Fibroblast of gingiva (primary cell): Measurements from ENCODE around the gene CASP4.
"Not testable (repeated sequence)": the region's sequence is repeated elsewhere in the genome, so short reads cannot be mapped to it uniquely, and the experiment has no call there.

Source experiments
- DNase-seq: peaks from one replicate; pipeline ENCODE4 v3.0.0-alpha.2; 2011; ENCODE audit warnings: low read depth

The CASP4 gene

GRCh38 chr11:104968355-104968855 lies at the start of gene CASP4:
Gene CASP4, minus strand, starts transcription at chr11:104968574. Its CDS starts 49 bp downstream, at chr11:104968525.
- peak; percentile 85 for DNase-seq

DNA sequence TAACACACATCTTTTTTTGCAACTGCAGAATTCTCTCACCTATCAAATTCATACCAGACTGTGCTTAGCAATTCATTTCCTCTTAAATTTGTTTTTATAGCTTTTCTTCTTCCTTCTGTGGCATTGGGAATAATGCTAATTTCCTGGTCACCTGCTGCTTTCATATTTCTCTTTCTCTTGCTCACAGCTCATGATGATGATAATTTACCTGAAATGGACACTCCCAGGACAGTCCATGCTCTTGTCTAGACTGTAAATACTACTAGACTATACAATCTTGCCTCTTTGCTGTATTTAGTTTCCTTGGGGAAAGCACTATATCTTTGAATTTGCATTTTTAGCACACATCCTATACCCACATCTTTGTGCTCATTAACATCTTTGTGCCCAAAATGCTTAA lies 39.1 kb upstream of the CASP4 start:
- DNase-seq = no peak

DNA sequence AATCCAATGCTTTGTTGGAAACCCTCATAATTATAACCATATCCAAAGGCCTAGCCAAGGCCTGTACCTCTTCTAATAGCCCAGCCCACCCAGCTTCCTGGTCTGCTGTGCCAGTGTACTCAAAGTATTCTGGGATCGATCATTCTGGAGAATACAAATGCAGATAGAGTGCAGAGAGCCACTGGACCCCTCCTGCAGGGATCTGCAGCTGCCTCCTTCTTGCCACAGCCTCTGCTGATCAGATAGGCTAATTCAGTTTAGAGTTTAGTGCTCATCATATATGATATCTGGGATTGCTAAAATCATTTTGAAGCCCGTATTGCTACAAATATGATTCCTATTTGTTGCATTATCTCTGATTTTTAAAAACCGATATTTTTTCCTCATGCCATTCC lies 37.1 kb upstream of the CASP4 start:
- DNase-seq = no peak

DNA sequence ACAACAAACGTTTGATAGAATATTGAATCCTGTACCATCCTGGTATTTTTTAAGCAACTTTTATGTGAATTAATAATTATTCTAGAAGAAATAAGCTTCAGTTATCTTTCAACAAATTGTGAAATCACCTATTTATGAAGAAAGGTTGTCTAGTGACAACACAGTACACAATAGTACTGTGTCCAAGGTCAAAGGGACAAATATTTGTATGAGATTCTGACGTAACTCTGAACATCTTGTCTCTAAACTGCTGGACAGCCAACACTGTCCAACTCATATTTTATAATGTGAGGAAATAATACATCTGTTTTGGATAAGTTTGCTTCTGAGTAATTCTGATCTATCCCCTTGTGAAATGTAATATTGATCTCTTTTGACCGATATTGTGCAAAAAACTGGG lies 35.6 kb upstream of the CASP4 start:
- peak; percentile 72 for DNase-seq

DNA sequence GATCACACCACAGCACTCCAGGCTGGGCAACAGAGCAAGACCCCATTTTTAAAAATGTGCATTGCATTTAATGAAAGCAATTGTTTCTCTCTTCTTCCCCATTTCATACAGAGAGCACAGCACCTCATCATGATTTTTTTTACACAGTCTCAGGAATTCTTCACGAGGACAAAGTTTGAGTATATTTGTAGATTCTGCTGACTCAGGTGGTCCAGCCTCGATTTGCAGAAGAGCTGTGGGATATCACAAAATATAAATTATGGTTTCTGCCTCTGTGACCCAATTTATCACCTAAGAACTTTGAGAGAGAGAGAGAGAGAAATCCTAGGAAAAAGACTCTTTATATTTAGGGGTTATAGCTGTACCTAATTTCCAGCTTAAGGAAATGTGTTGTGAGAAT lies 34.8 kb upstream of the CASP4 start:
- DNase-seq = no peak

- no peak for DNase-seq
Measured at GRCh38 chr11:105000797-105001196, 32.4 kb upstream of the CASP4 start.

DNA sequence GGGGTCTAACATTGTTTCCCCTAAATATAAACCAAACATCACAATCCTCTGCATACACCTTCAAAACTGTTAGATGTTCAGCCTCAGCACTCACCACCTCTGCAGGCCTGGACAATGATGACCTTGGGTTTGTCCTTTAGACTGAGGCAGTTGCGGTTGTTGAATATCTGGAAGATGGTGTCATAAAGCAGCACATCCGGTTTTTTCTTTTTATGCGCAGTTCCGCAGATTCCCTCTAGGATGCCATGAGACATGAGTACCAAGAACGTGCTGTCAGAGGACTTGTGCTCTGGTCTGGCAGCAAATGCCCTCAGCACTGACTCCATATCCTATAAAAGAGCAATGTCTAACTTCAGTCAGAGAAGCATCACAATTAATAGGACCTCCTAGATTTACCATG lies 31.8 kb upstream of the CASP4 start:
- no peak for DNase-seq

- DNase-seq = no peak
Measured at GRCh38 chr11:104999721-105000120, 31.3 kb upstream of the CASP4 start.

GRCh38 chr11:104997288-104997687 lies 28.9 kb upstream of the CASP4 start:
- DNase-seq = no peak

GRCh38 chr11:104995001-104995408 lies 26.6 kb upstream of the CASP4 start:
- no peak for DNase-seq

DNA sequence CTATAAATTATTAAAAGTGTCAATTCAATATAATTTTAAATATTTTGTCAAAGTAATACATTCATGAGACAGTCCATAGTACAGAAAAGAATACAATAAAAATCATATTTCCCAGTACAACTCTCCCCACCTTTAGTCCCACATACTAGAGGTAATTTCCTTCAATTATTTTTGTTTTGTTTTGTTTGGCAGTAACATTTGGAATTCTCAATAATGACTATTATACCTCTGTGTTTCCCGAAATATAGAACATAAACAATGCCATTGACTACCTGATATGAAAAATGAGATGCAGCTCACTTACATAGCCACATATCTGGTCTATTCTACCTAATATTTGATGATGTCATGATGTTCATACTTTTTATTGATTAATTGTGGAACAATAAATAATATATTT lies 24.4 kb upstream of the CASP4 start:
- DNase-seq = no peak

DNA sequence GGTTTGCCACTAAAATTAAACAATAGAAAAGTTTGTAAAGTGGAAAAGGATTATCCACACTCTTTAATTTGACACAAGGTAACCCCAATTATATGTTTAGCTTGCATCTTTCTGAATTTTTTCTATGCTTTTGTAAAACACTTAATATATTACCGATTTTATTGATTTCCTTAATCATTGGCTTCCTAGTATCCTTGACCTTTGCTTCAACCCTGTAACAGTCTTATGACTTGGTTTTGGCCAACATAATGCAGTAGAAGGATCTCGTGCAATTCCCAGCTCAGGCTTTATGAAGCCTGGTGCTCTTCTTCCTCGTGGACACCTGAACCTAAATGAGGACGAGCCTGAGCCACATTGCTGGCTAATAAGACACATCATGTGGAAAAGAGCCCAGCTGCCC lies 23.6 kb upstream of the CASP4 start:
- DNase-seq = no peak

DNA sequence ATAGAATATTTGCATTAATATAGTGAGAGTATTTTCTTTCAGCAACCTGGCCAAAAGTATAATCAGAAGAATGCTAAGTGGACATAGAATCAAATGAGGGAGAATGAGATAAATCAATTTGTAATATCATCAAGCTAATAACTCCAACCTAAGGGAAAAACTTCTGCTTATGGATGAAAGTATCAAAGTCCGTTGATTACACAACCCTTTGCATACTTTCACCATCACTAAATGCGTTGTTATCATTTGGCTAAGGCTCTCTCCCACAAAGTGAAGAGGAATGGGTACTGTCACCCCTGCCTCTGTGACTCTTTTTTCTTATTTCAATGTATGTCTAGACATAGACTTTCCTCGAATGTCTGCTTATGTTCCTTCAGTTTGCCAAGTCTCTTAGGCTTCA lies 16.4 kb upstream of the CASP4 start:
- no peak for DNase-seq

DNA sequence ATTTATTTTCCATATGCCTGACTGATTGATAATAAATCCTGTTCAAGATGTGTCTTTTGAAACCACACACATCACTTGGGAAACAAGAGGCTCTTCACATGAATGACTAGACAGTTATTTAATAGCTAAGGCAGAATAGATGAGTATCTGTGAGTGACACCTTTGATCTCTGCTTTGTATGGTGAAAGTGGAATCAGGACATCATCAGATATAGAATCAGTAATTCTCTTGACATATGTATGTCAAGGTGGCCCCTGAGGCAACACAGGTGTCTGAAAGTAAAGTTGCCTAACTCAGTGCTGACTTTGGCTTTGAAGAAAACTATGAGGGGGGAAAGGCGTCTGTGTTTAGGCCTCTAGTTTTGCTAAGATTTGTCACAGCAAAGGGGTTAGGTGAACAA lies 11.5 kb upstream of the CASP4 start:
- no peak for DNase-seq

GRCh38 chr11:104973616-104974015 lies 5.2 kb upstream of the CASP4 start:
- no peak for DNase-seq

- not testable (repeated sequence) for DNase-seq
Measured at GRCh38 chr11:104972924-104973323, 4.5 kb upstream of the CASP4 start.

DNA sequence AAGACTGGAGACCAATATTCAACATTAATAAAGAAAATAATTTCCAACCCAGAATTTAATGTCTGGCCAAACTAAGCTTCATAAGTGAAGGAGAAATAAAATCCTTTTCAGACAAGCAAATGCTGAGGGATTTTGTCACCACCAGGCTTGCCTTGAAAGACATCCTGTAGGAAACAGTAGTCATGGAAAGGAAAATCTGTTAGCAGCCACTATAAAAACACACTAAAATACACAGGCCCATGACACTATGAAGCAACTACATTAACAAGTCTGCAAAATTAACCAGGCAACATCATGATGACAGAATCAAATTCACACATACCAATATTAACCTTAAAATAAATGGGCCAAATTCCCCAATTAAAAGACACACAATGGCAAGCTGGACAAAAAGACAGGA lies 2.4 kb upstream of the CASP4 start:
- no peak for DNase-seq

DNA sequence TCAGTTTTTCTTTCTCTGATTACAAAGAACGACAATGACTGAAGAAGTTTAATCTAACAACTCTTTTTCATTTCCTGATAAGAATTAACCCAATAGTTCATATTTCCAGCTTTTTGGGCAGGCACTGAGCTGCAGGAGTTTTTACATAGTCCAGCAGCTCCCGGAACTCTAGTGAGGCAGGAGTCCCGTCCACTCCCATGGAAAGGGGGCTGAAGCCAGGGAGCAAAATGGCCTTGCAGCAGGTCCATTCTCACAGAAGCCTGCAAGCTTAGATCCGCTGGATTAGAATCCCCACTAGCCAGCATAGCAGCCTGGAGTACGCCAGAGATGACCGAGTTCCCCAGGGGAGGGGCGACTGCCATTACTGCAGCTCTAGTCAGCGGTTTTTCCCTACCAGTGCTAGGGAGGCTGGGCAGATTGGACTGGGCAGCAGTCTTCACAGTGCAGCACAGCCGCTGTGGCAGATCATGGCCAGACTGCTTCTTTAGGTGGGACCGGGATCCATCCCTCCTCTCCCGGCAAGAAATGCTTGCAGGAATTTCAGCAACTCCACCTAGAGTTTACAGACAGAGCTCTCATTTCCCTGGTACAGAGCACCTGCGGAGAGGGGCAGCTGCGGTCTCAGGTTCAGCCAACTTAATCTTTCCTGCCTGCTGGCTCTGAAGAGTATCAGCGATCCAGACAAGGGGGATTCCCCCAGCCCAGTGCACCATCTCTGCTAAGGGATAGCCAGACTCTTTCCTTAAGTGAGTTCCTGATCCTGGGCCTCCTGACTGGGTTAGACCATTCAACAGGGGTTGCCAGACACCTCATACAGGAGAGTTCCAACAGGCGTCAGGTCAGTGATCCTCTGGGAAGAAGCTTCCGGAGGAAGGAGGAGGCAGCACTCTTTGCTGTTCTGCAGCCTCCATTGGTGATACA lies 742 bp upstream of the CASP4 start:
- DNase-seq = peak; percentile 35

GRCh38 chr11:104967534-104968354 lies 630 bp downstream of the CASP4 start:
- peak; percentile 11 for DNase-seq

- DNase-seq = no peak
Measured at GRCh38 chr11:104965735-104966134, 2.6 kb downstream of the CASP4 start.

DNA sequence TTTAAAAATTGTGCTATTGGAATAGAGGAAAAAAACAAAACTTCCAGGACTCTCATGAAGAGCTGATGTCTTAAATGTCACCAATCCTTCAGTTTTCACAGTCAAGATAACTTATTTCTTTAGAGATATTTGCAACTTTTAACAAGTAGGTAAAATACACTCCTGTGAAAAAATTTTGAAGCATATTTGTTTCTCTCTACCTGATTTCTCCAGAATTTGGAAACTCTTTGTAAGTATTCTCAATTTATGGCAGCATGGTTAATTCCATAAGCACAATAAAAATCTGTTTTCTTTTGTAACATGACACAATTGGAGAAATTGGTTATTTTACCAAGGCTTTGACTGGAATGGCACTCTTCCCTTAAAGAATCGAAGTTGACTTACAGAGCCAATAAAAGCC lies 4.1 kb downstream of the CASP4 start:
- DNase-seq = no peak

DNA sequence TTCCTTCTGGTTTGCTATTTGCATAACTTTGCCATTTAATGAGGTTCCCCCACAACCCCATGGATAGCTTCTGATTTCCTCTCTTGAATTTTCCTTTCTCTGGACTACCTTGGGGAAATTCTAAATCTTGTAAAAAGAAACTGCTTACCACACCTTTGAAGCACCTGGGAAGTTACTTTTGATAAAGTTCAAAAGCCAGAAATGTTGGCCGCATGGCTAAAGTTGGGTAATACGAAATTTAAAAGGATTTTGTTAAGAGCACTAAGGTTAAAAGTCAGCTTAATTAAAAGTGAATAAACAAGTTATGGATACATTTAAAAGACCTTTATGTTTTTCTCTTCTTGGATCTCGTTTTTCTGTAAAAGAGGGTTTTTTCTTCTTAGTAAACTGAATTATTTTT lies 5.5 kb downstream of the CASP4 start:
- no peak for DNase-seq

GRCh38 chr11:104957280-104957679 lies 11.1 kb downstream of the CASP4 start:
- DNase-seq = peak; percentile 14
